Activated CD8-positive, alpha-beta T cell treated with anti-CD3 and anti-CD28 coated beads, Interleukin-2, amount 10 ng/mL, durations not matched to agents 7 days and 5 days (primary cell): ENCODE measurements around the gene AIFM3. TPM values are rescaled to one million over a fixed set of nuclear protein-coding genes. Genes with fewer than 3 reads are reported as not detected.

Experiments used
- total RNA-seq, 2 experiments: library from RNA; stranded (reverse); gene quantifications; one replicate each; pipeline ENCODE4 v1.2.3, GENCODE V29; 2021

Gene AIFM3
- total RNA-seq, 2 experiments from 2014 or later: 0.37 to 0.39 TPM

Other genes with a start within 250 kb of the AIFM3 start
- not detected for gene SERPIND1, start 193.1 kb upstream of the AIFM3 start, total RNA-seq
- gene PI4KA, start 108.4 kb upstream of the AIFM3 start, total RNA-seq: 100 to 1,000 TPM; 112 to 120 TPM
- gene SNAP29, start 108.2 kb upstream of the AIFM3 start, total RNA-seq: 10 to 100 TPM; 30.7 to 32.3 TPM
- gene CRKL, start 49.8 kb upstream of the AIFM3 start, total RNA-seq: 10 to 100 TPM; 87.0 to 87.4 TPM
- gene LZTR1, start 15.0 kb downstream of the AIFM3 start, total RNA-seq: 10 to 100 TPM; 56.2 to 58.0 TPM
- 10 to 100 TPM; 31.7 to 32.0 TPM for gene THAP7, start 34.9 kb downstream of the AIFM3 start, total RNA-seq
- gene P2RX6, start 47.9 kb downstream of the AIFM3 start, total RNA-seq: under 1 TPM; 0.50 to 0.63 TPM
- under 1 TPM; 0.16 to 0.21 TPM for gene SLC7A4, start 65.3 kb downstream of the AIFM3 start, total RNA-seq
- gene LRRC74B, start 78.7 kb downstream of the AIFM3 start, total RNA-seq: not detected